GM12878 (cell line): ENCODE measurements around the gene ANO6. TPM values are rescaled to one million over a fixed set of nuclear protein-coding genes. Genes with fewer than 3 reads are reported as not detected.
A peak's percentile ranks its signal among the peaks of the same experiment; 100 is the strongest.

Source experiments
- ATAC-seq: fragments of 200-7000 bp; cut with Tn5 transposase; 3 replicates; pipeline ENCODE4 v1.9.1; 2020; ENCODE audit warnings: mild to moderate bottlenecking, moderate library complexity
- BruUV-seq: library from RNA; stranded (reverse); fragments of 400-500 nt; replicated peaks from 2 replicates; lab custom pipeline; 2021; lab: Mats Ljungman, UMichigan
- CTCF ChIA-PET: fragments of 300-600 bp; sonication (Branson Sonifier 250); formaldehyde crosslinking; extraction: SDS; loops from one replicate; lab custom pipeline; 2021; ENCODE audit warnings: inconsistent platforms; lab: Yijun Ruan, JAX
- POLR2A ChIA-PET: fragments of 350-600 bp; formaldehyde crosslinking; extraction: SDS; loops from one replicate; lab custom pipeline; 2021; ENCODE audit warnings: inconsistent platforms; lab: Charles Lee
- RAD21 ChIA-PET: fragments of 300-600 bp; sonication (Branson Sonifier 250); formaldehyde crosslinking; loops from one replicate; lab custom pipeline; 2023; ENCODE audit warnings: antibody characterized with exemption; ENCODE audit not compliant: unreplicated experiment; lab: Charles Lee
- SMC1A ChIA-PET: fragments of 300-600 bp; sonication (Branson Sonifier 250); formaldehyde crosslinking; loops from one replicate; lab custom pipeline; 2023; ENCODE audit not compliant: unreplicated experiment, uncharacterized antibody; lab: Charles Lee
- DNase-seq: peaks from one replicate; pipeline ENCODE4 v3.0.0-alpha.2; 2011; ENCODE audit warnings: low read depth, low spot score
- FAIRE-seq: peaks from 3 replicates; lab custom pipeline; 2011; peaks lifted over from hg19 to GRCh38; lab: Jason Lieb, UNC
- H2AFZ ChIP-seq: 2 replicates; pipeline ENCODE4 v1.6.0; 2011; ENCODE audit warnings: low read depth, low read length, control low read depth; ENCODE audit not compliant: control insufficient read depth
- H3K27ac ChIP-seq: 2 replicates; pipeline ENCODE4 v1.5.1; 2011; ENCODE audit warnings: control low read depth; ENCODE audit not compliant: control insufficient read depth, insufficient read depth
- H3K27me3 ChIP-seq, 2 experiments: replicated peaks in 1 of 2; 2 replicates each; pipeline versions ENCODE4 v1.6.0 to v1.6.1; 2011; ENCODE audit warnings: low read length in 1 of 2; ENCODE audit not compliant: control insufficient read depth in 2 of 2, insufficient read depth in 2 of 2
- H3K36me3 ChIP-seq, 2 experiments: 2 replicates each; pipeline ENCODE4 v1.5.1; 2011; ENCODE audit warnings: low read length in 1 of 2; ENCODE audit not compliant: control insufficient read depth in 2 of 2, insufficient read depth in 2 of 2
- H3K4me1 ChIP-seq: 2 replicates; pipeline ENCODE4 v1.6.1; 2011; ENCODE audit warnings: mild to moderate bottlenecking, low read length, moderate library complexity, mixed read lengths; ENCODE audit not compliant: control insufficient read depth, insufficient read depth
- H3K4me2 ChIP-seq: 2 replicates; pipeline ENCODE4 v1.6.0; 2011; ENCODE audit warnings: control low read depth; ENCODE audit not compliant: control insufficient read depth, insufficient read depth
- H3K4me3 ChIP-seq: fragments of 200-600 bp; sonication (generic); 2 replicates; pipeline ENCODE4 v1.5.1; 2016
- H3K79me2 ChIP-seq: 2 replicates; pipeline ENCODE4 v1.6.0; 2011; ENCODE audit warnings: low read length; ENCODE audit not compliant: control insufficient read depth, insufficient read depth
- H3K9ac ChIP-seq: 2 replicates; pipeline ENCODE4 v1.8.0; 2011; ENCODE audit warnings: low read length, control low read depth, mixed read lengths; ENCODE audit not compliant: control insufficient read depth, insufficient read depth
- H3K9me3 ChIP-seq: replicated peaks from 3 replicates; pipeline ENCODE4 v1.5.1; 2011; ENCODE audit warnings: mild to moderate bottlenecking, low read length; ENCODE audit not compliant: control insufficient read depth, insufficient read depth
- H4K20me1 ChIP-seq: 2 replicates; pipeline ENCODE4 v1.6.0; 2011; ENCODE audit not compliant: control insufficient read depth, insufficient read depth
- ASH2L ChIP-seq: fragments of 300-600, 200-600 bp; sonication (generic); IDR thresholded peaks from 2 replicates; pipeline ENCODE4 v1.6.1; 2017; ENCODE audit warnings: low read depth, mild to moderate bottlenecking, borderline replicate concordance
- BACH1 ChIP-seq: fragments of 450-650 bp; IDR thresholded peaks from 2 replicates; pipeline ENCODE4 v1.6.1; 2017; ENCODE audit warnings: mild to moderate bottlenecking, borderline replicate concordance
- CREB1 ChIP-seq: IDR thresholded peaks from 2 replicates; pipeline ENCODE4 v1.6.1; 2012; ENCODE audit warnings: low read depth, mild to moderate bottlenecking, inconsistent platforms
- IKZF1 ChIP-seq: fragments of 450-650 bp; conservative IDR thresholded peaks from 2 replicates; pipeline ENCODE4 v1.6.1; 2017; ENCODE audit warnings: antibody characterized with exemption, mild to moderate bottlenecking
- JUNB ChIP-seq: IDR thresholded peaks from 2 replicates; pipeline ENCODE4 v1.6.1; 2016; ENCODE audit warnings: antibody characterized with exemption, mild to moderate bottlenecking
- JUND ChIP-seq: IDR thresholded peaks from 2 replicates; pipeline ENCODE4 v1.6.1; 2012; ENCODE audit warnings: low read depth, mild to moderate bottlenecking, low read length, improper control_type of control experiment, moderate library complexity
- KAT2A ChIP-seq: conservative IDR thresholded peaks from 2 replicates; pipeline ENCODE4 v1.6.1; 2011; ENCODE audit warnings: low read depth, low read length; ENCODE audit not compliant: control insufficient read depth
- NFIC ChIP-seq: IDR thresholded peaks from 2 replicates; pipeline ENCODE4 v1.6.1; 2012; ENCODE audit warnings: low read depth, mild to moderate bottlenecking, inconsistent platforms, low read length, moderate library complexity
- PAX8 ChIP-seq: fragments of 450-650 bp; IDR thresholded peaks from 2 replicates; pipeline ENCODE4 v1.6.1; 2017; ENCODE audit warnings: mild to moderate bottlenecking, moderate library complexity
- RUNX3 ChIP-seq: IDR thresholded peaks from 2 replicates; pipeline ENCODE4 v1.6.1; 2012; ENCODE audit warnings: low read length, inconsistent platforms
- SREBF1 ChIP-seq: IDR thresholded peaks from 2 replicates; pipeline ENCODE4 v1.6.1; 2012; ENCODE audit warnings: mild to moderate bottlenecking, low read length
- WGBS: methylation state at CpG from one replicate; pipeline ENCODE4 v1.1.6; 2016; ENCODE audit warnings: low lambda C conversion rate; ENCODE audit not compliant: insufficient replicate concordance, insufficient coverage; ENCODE audit errors: missing lambda C conversion rate; 5-methylcytosine and 5-hydroxymethylcytosine counted together
- in situ Hi-C: fragments of 300-500 bp; cut with MboI; formaldehyde crosslinking; loops from 9 replicates; pipeline ENCODE4 v1.14.3; 2018; ENCODE audit warnings: mixed read lengths
- intact Hi-C: fragments of 100-400 bp; cut with micrococcal nuclease; formaldehyde crosslinking; loops from one replicate; pipeline ENCODE4 v1.14.2; 2022; ENCODE audit not compliant: unreplicated experiment
- polyA plus RNA-seq, 11 experiments: library from polyadenylated mRNA; depleted of rRNA in 4 of 11; unstranded in 6 of 11; stranded (reverse) in 5 of 11; fragments of >200 nt; fragmentation: Nextera tagmentation in 4 of 11; fragmentation: Illumina TruSeq in 1 of 11; extraction: Ambion mirVana in 4 of 11; extraction: Trizol in 1 of 11; gene quantifications; 1 replicate in 1 of 11; 2 replicates in 10 of 11; pipeline versions ENCODE4 v1.2.1 to v1.2.3, GENCODE V29; 2011 to 2016; ENCODE audit warnings: inconsistent platforms in 2 of 11, missing spikeins in 2 of 11, low read depth in 1 of 11
- total RNA-seq, 4 experiments: library from RNA; depleted of rRNA in 3 of 4; stranded (reverse); fragments of >200 nt in 3 of 4; fragmentation: Illumina TruSeq in 1 of 4; extraction: Trizol in 1 of 4; gene quantifications; 2 replicates each; pipeline versions ENCODE4 v1.2.1 to v1.2.3, GENCODE V29; 2013 to 2021
- TF ChIP-seq, protein P1 (sequence below): fragments of 450-650 bp; IDR thresholded peaks from 2 replicates; pipeline ENCODE4 v1.6.1; 2017; ENCODE audit warnings: borderline replicate concordance
- TF ChIP-seq, protein P2 (sequence below): fragments of 450-650 bp; IDR thresholded peaks from 2 replicates; pipeline ENCODE4 v1.6.1; 2016; ENCODE audit warnings: mild to moderate bottlenecking
- TF ChIP-seq, protein P3 (sequence below): IDR thresholded peaks from 2 replicates; pipeline ENCODE4 v1.6.1; 2012; ENCODE audit warnings: low read depth, low read length, improper control_type of control experiment

Gene ANO6
- total and polyA plus RNA-seq, 10 of the 15 experiments (the other 5 are each of a cell fraction or from before 2014, with no cell fraction given) = 4.6 to 30.3 (median 26.0) TPM

DNA sequence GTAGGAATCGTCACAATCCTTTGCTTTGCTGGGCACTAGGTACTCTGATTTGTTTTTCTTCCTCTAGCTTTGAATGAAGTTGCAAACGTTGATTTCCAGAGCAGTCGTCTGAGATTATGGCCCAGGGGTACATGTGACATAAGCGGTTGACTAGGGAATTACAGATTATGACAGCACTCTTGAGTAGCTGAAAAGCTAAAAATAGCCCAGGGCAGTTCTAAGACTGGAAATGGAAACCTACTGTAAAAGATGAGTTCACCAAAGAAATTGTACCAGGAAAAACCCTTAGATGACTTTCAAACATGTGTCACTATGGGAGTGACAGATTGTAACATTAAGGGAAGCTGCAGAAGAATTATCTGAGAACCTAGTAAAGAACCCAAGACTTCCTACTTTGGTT lies 108.5 kb downstream of the ANO6 start:
- Histone ChIP-seq H4K20me1 (no peaks in the 10 kb centered on the region), H3K4me2 (no peak overlapping the region), H3K36me3 (no peaks in the 10 kb centered on the region), H3K9me3 (no peaks in the 10 kb centered on the region; the same call in 2 of the 3 replicates), H3K4me1 (no peaks in the 10 kb centered on the region), H3K27ac (no peak overlapping the region), H3K9ac (no peak overlapping the region), H3K79me2 (no peaks in the 10 kb centered on the region), H3K4me3 (no peak overlapping the region), H3K27me3 (no peaks in the 10 kb centered on the region), H2AFZ (no peak overlapping the region)
- DNase-seq = no peak
- ChIA-PET CTCF (interaction anchor here (0.8 to 1.3 kb wide), 4 partner anchors 12 to 34 kb away, joined by 3 to 4 read pairs (median 3); no protein-coding TSS in a partner anchor), POLR2A (interaction anchor here (0.6 to 1.1 kb wide), 2 partner anchors 11 to 37 kb away, joined by 4 read pairs; no protein-coding TSS in a partner anchor), SMC1A (interaction anchor here (0.7 to 1.0 kb wide), 3 partner anchors 12 to 55 kb away, joined by 3 to 5 read pairs (median 3); no protein-coding TSS in a partner anchor), RAD21 (interaction anchor here (0.9 kb wide), 1 partner anchor 14 kb away, joined by 4 read pairs; no protein-coding TSS in a partner anchor)
- TF ChIP-seq SREBF1 = no peak
- TF ChIP-seq CREB1 = peak; percentile 64; the same call in 1 of the 2 replicates
- no peak for TF ChIP-seq JUND
- TF ChIP-seq RUNX3 = peak; percentile 8; the same call in 1 of the 2 replicates
- no peak for TF ChIP-seq BACH1
- TF ChIP-seq, protein P1, sequence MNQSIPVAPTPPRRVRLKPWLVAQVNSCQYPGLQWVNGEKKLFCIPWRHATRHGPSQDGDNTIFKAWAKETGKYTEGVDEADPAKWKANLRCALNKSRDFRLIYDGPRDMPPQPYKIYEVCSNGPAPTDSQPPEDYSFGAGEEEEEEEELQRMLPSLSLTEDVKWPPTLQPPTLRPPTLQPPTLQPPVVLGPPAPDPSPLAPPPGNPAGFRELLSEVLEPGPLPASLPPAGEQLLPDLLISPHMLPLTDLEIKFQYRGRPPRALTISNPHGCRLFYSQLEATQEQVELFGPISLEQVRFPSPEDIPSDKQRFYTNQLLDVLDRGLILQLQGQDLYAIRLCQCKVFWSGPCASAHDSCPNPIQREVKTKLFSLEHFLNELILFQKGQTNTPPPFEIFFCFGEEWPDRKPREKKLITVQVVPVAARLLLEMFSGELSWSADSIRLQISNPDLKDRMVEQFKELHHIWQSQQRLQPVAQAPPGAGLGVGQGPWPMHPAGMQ = no peak
- TF ChIP-seq KAT2A = no peak
- no peak for TF ChIP-seq PAX8
- TF ChIP-seq JUNB = peak; percentile 14; the same call in 1 of the 2 replicates
- TF ChIP-seq, protein P2, sequence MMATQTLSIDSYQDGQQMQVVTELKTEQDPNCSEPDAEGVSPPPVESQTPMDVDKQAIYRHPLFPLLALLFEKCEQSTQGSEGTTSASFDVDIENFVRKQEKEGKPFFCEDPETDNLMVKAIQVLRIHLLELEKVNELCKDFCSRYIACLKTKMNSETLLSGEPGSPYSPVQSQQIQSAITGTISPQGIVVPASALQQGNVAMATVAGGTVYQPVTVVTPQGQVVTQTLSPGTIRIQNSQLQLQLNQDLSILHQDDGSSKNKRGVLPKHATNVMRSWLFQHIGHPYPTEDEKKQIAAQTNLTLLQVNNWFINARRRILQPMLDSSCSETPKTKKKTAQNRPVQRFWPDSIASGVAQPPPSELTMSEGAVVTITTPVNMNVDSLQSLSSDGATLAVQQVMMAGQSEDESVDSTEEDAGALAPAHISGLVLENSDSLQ = no peak
- peak; percentile 37; the same call in 1 of the 2 replicates for TF ChIP-seq NFIC
- TF ChIP-seq, protein P3, sequence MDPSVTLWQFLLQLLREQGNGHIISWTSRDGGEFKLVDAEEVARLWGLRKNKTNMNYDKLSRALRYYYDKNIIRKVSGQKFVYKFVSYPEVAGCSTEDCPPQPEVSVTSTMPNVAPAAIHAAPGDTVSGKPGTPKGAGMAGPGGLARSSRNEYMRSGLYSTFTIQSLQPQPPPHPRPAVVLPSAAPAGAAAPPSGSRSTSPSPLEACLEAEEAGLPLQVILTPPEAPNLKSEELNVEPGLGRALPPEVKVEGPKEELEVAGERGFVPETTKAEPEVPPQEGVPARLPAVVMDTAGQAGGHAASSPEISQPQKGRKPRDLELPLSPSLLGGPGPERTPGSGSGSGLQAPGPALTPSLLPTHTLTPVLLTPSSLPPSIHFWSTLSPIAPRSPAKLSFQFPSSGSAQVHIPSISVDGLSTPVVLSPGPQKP = no peak
- no peak for TF ChIP-seq IKZF1
- no peak for TF ChIP-seq ASH2L
- BruUV-seq = no TSS peak
- ATAC-seq = peak; percentile 15; the same call in 2 of the 3 replicates
- WGBS = 55% methylated on average over 4 of the region's 4 CpGs
- intact Hi-C loops (loop anchor here (10.0 kb wide), 1 partner anchor 150 kb away; no protein-coding TSS in a partner anchor), in situ Hi-C loops (no loop called here)
- FAIRE-seq = no peak
